Measurements from ENCODE around the gene HMGCS1. TPM values are rescaled to one million over a fixed set of nuclear protein-coding genes. Genes with fewer than 3 reads are reported as not detected.
"Not testable (repeated sequence)": the region's sequence is repeated elsewhere in the genome, so short reads cannot be mapped to it uniquely, and the experiment has no call there.

The HMGCS1 gene
- total RNA-seq, 2 donors from 2014 or later: 10.9 to 22.8 TPM

GRCh38 chr5:43332401-43332800, 19.2 kb upstream of the HMGCS1 start:
- Histone ChIP-seq H3K9me3 (no peaks in the 10 kb centered on the region), H3K4me1 (no peaks in the 10 kb centered on the region), H3K27ac (no peak overlapping the region), H3K36me3 (replicated peaks in 1 of 2; ENCODE audit: insufficient read depth in 1 of 2, low read depth in 2 of 2) (no peaks in the 10 kb centered on the region), H3K4me3 (no peak overlapping the region), H3K27me3 (no peaks in the 10 kb centered on the region)
- 68 to 82% methylated on average over 1 of the region's 1 CpG for WGBS, 2 donors
- no peak for TF ChIP-seq CTCF (IDR thresholded peaks at IDR 0.05)
- no peak for TF ChIP-seq POLR2A (IDR thresholded peaks at IDR 0.05)
- no peak for ATAC-seq
- DNase-seq: no peak
- intact Hi-C loops (cut with DNase I): no loop called here

GRCh38 chr5:43325624-43326023, 12.4 kb upstream of the HMGCS1 start:
- H3K4me1 ChIP-seq; H3K36me3 ChIP-seq (replicated peaks in 1 of 2; ENCODE audit: insufficient read depth in 1 of 2, low read depth in 2 of 2); ATAC-seq; H3K4me3 ChIP-seq; intact Hi-C loops (cut with DNase I); H3K9me3 ChIP-seq; DNase-seq; H3K27me3 ChIP-seq; H3K27ac ChIP-seq: not testable (repeated sequence)

- DNase-seq; H3K27me3 ChIP-seq; ATAC-seq; H3K9me3 ChIP-seq; H3K27ac ChIP-seq; H3K36me3 ChIP-seq (replicated peaks in 1 of 2; ENCODE audit: insufficient read depth in 1 of 2, low read depth in 2 of 2); H3K4me3 ChIP-seq; H3K4me1 ChIP-seq; intact Hi-C loops (cut with DNase I): not testable (repeated sequence)
- WGBS, 2 donors: 55 to 68% methylated on average over 3 of the region's 3 CpGs
These were observed 10.3 kb upstream of the HMGCS1 start for GRCh38 chr5:43323488-43323887.

- no peak for DNase-seq
- WGBS, 2 donors: 60 to 90% methylated on average over 4 of the region's 4 CpGs
- TF ChIP-seq CTCF (IDR thresholded peaks at IDR 0.05) (no peak), POLR2A (IDR thresholded peaks at IDR 0.05) (no peak)
These were observed 7.6 kb upstream of the HMGCS1 start for GRCh38 chr5:43320846-43321245.

GRCh38 chr5:43316421-43316820, 3.2 kb upstream of the HMGCS1 start:
- ATAC-seq (no peak), DNase-seq (no peak)
- Histone ChIP-seq H3K9me3 (no peaks in the 10 kb centered on the region), H3K4me3 (no peak overlapping the region), H3K36me3 (replicated peaks in 1 of 2; ENCODE audit: insufficient read depth in 1 of 2, low read depth in 2 of 2) (no peaks in the 10 kb centered on the region), H3K27me3 (no peaks in the 10 kb centered on the region), H3K4me1 (peaks cover 18% of the 10 kb centered on the region), H3K27ac (no peak overlapping the region)
- intact Hi-C loops (cut with DNase I): no loop called here
- 68 to 69% methylated on average over 5 of the region's 5 CpGs for WGBS, 2 donors
- no peak for TF ChIP-seq CTCF (IDR thresholded peaks at IDR 0.05)
- no peak for TF ChIP-seq POLR2A (IDR thresholded peaks at IDR 0.05)

More at GRCh38 chr5:43320846-43321245, 7.6 kb upstream of the HMGCS1 start:
- H3K27ac ChIP-seq: no peak overlapping the region
- no peak overlapping the region for H3K4me3 ChIP-seq
- ATAC-seq: no peak
- intact Hi-C loops (cut with DNase I): no loop called here
- H3K9me3 ChIP-seq: no peaks in the 10 kb centered on the region
- H3K36me3 ChIP-seq (replicated peaks in 1 of 2; ENCODE audit: insufficient read depth in 1 of 2, low read depth in 2 of 2): no peaks in the 10 kb centered on the region
- no peaks in the 10 kb centered on the region for H3K4me1 ChIP-seq
- no peaks in the 10 kb centered on the region for H3K27me3 ChIP-seq

GRCh38 chr5:43315682-43316081, 2.5 kb upstream of the HMGCS1 start:
- intact Hi-C loops (cut with DNase I): no loop called here
- 83 to 88% methylated on average over 3 of the region's 3 CpGs for WGBS, 2 donors
- no peak for ATAC-seq

More at GRCh38 chr5:43315682-43316081, 2.5 kb upstream of the HMGCS1 start:
- DNase-seq: no peak
- Histone ChIP-seq H3K27ac (no peak overlapping the region), H3K4me3 (no peak overlapping the region), H3K9me3 (no peaks in the 10 kb centered on the region), H3K27me3 (no peaks in the 10 kb centered on the region), H3K4me1 (peaks cover 26% of the 10 kb centered on the region), H3K36me3 (replicated peaks in 1 of 2; ENCODE audit: insufficient read depth in 1 of 2, low read depth in 2 of 2) (no peaks in the 10 kb centered on the region)
- no peak for TF ChIP-seq CTCF (IDR thresholded peaks at IDR 0.05)

Data from body of pancreas (tissue), 4 donors.